Heart left ventricle (tissue), 16 donors: ENCODE measurements around the gene MANEAL. TPM values are rescaled to one million over a fixed set of nuclear protein-coding genes. Genes with fewer than 3 reads are reported as not detected.

Experiments
- ATAC-seq, 4 donors: fragments of 200-7000 bp; cut with Tn5 transposase; one replicate each; pipeline ENCODE4 v1.9.1; 2020 to 2022; ENCODE audit warnings: moderate library complexity in 4 of 4, mild to moderate bottlenecking in 3 of 4, moderate number of reproducible peaks in 1 of 4
- DNase-seq, 5 donors: peaks; one replicate each; pipeline ENCODE4 v3.0.0-alpha.2; 2020
- H3K27ac ChIP-seq, 12 donors: fragments of 200-600 bp; sonication (generic) in 4 of 12; one replicate each; pipeline versions ENCODE4 v1.5.0 to v1.8.0; 2016 to 2022; ENCODE audit warnings: mild to moderate bottlenecking in 2 of 12
- H3K27me3 ChIP-seq, 9 donors: fragments of 200-600 bp; sonication (generic) in 2 of 9; one replicate each; pipeline versions ENCODE4 v1.5.1 to v1.8.0; 2016 to 2022; ENCODE audit warnings: mild to moderate bottlenecking in 3 of 9
- H3K36me3 ChIP-seq, 9 donors: fragments of 200-600 bp; sonication (generic) in 2 of 9; one replicate each; pipeline versions ENCODE4 v1.5.0 to v1.8.0; 2018 to 2022; ENCODE audit warnings: mild to moderate bottlenecking in 2 of 9
- H3K4me1 ChIP-seq, 12 donors: fragments of 200-600 bp; sonication (generic) in 4 of 12; one replicate each; pipeline versions ENCODE4 v1.5.0 to v1.8.0; 2016 to 2022; ENCODE audit warnings: mild to moderate bottlenecking in 3 of 12
- H3K4me3 ChIP-seq, 12 donors: fragments of 200-600 bp; sonication (generic) in 4 of 12; one replicate each; pipeline versions ENCODE4 v1.5.0 to v1.8.0; 2017 to 2022; ENCODE audit warnings: mild to moderate bottlenecking in 9 of 12, moderate library complexity in 4 of 12
- H3K9me3 ChIP-seq, 12 donors: fragments of 200-600 bp; sonication (generic) in 4 of 12; one replicate each; pipeline versions ENCODE4 v1.5.0 to v1.8.0; 2016 to 2022; ENCODE audit warnings: mild to moderate bottlenecking in 1 of 12
- CTCF ChIP-seq, 12 donors: fragments of 200-600 bp; sonication (generic) in 4 of 12; IDR thresholded peaks; one replicate each; pipeline versions ENCODE4 v1.5.0 to v1.8.0; 2018 to 2022; ENCODE audit warnings: antibody characterized with exemption in 12 of 12, mild to moderate bottlenecking in 5 of 12
- POLR2A ChIP-seq, 2 donors: fragments of 450-650 bp; IDR thresholded peaks; one replicate each; pipeline ENCODE4 v1.6.1; 2017; ENCODE audit warnings: antibody characterized with exemption in 2 of 2, mild to moderate bottlenecking in 2 of 2, moderate library complexity in 2 of 2
- WGBS, 4 donors: extraction: QIAGEN DNeasy Blood & Tissue Kit in 2 of 4; methylation state at CpG; one replicate each; pipeline versions ENCODE4 v1.1.5 to v1.1.7; 2013 to 2018; 5-methylcytosine and 5-hydroxymethylcytosine counted together
- intact Hi-C, 10 donors: fragments of 100-400 bp; cut with DNase I; formaldehyde crosslinking; loops; one replicate each; pipeline versions ENCODE4 v1.11.1 to v1.14.2; 2022
- polyA plus RNA-seq, 2 donors: library from polyadenylated mRNA; stranded (reverse); fragments of 200-250 nt; gene quantifications; one replicate each; pipeline ENCODE4 v1.2.3, GENCODE V29; 2013
- total RNA-seq, 9 donors: library from RNA; depleted of rRNA in 2 of 9; stranded (reverse); fragments of >200 nt in 2 of 9; fragmentation: NEBNext Ultra II Directional in 3 of 9; extraction: Animal tissue kit (Norgen Biotek cat#: 25700) in 3 of 9; gene quantifications; one replicate each; pipeline versions ENCODE4 v1.1.0 to v1.2.4, GENCODE V29; 2016 to 2023
- donor health status: ischemic (EF 13 %, LVEDD 7.1; RV severe dilation, severe dysfunction).
- donor health status: healthy with polysubstance abuse.
- donor health status: DM: no; HTN: yes; CAD: no.
- donor health status: DM: no; HTN: no; CAD: no.
- donor health status: ischemic (EF 25% LVEDD 6.9; RV normal size, moderate dysfunction).
- donor health status: ischemic (EF 25% LVEDD 5.7; RV mildly dilated, moderate dysfunction).
- donor health status: healthy.
- donor health status: DM: yes; HTN: yes; CAD: no.
- donor health status: ischemic (EF 35%, LVEDD 5.7; RV mildly dilated, moderate dysfunction).
- donor health status: nonischemic (EF 11% LVEDD 7.7; RV severe dilation, severe dysfunction).
- donor health status: DM: yes; HTN: yes; CAD: no.
- donor health status: PGD.
- donor health status: ischemic (EF 29% LVEDD 5.4; RV normal size, mild dysfunction).
- donor health status: nonischemic (EF 23%, LVEDD 6.1; RV moderate dilation, normal function).

The MANEAL gene
- total and polyA plus RNA-seq, 11 donors, result 0.53 to 2.9 (median 0.97) TPM

GRCh38 chr1:37797750-37798345 is 4.2 kb downstream of the MANEAL start:
- WGBS, 4 donors, result 75 to 96% (median 86%) methylated on average over 3 of the region's 3 CpGs
- Histone ChIP-seq H3K27ac (no peak overlapping the region), H3K4me3 (no peak overlapping the region), H3K9me3 (no peaks in the 10 kb centered on the region), H3K27me3 (peaks cover 0 to 12% (median 0%) of the 10 kb centered on the region in 9 donors), H3K36me3 (peaks cover 0 to 30% (median 19%) of the 10 kb centered on the region in 9 donors), H3K4me1 (peaks cover 0 to 20% (median 13%) of the 10 kb centered on the region in 12 donors)
- DNase-seq, result no peak
- TF ChIP-seq POLR2A (IDR thresholded peaks at IDR 0.05), result no peak
- TF ChIP-seq CTCF (IDR thresholded peaks at IDR 0.05), result no peak
- intact Hi-C loops, result loop anchor here in 1 of 10 donors (10.0 kb wide), 1 partner anchor 103 kb away; the partner anchor contains the start of gene CDCA8
- no peak for ATAC-seq

GRCh38 chr1:37802439-37802838 is 8.8 kb downstream of the MANEAL start:
- 90 to 100% (median 93%) methylated on average over 1 of the region's 1 CpG for WGBS, 4 donors
- TF ChIP-seq CTCF (IDR thresholded peaks at IDR 0.05) (no peak), POLR2A (IDR thresholded peaks at IDR 0.05) (no peak)
- intact Hi-C loops, result loop anchor here in 4 of 10 donors (10.0 kb wide), 4 partner anchors 52 to 208 kb away; partner anchors contain the start of genes CDCA8 (in 1 of the 4), GNL2 (in 1 of the 4) and MTF1 (in 1 of the 4)
- Histone ChIP-seq H3K36me3 (peaks cover 0 to 69% (median 60%) of the 10 kb centered on the region in 9 donors), H3K27ac (no peak overlapping the region), H3K27me3 (no peaks in the 10 kb centered on the region), H3K4me3 (no peak overlapping the region), H3K4me1 (peaks cover 4 to 16% (median 11%) of the 10 kb centered on the region in 12 donors), H3K9me3 (no peaks in the 10 kb centered on the region)
- no peak for DNase-seq
- ATAC-seq, result no peak

- no peaks in the 10 kb centered on the region for H3K27me3 ChIP-seq
- peaks cover 0 to 52% (median 45%) of the 10 kb centered on the region in 9 donors for H3K36me3 ChIP-seq
- ATAC-seq, result no peak
- peak in 1 of 5 donors; percentile 27 for DNase-seq
- 9 to 13% (median 10%) methylated on average over 9 of the region's 9 CpGs for WGBS, 4 donors
- intact Hi-C loops, result loop anchor here in 8 of 10 donors (5.0 to 10.0 kb wide), 6 partner anchors 48 to 212 kb away; partner anchors contain the start of genes CDCA8 (in 6 of the 8), MTF1 (in 3 of the 8) and GNL2 (in 1 of the 8)
- H3K4me1 ChIP-seq, result peaks cover 8 to 41% (median 28%) of the 10 kb centered on the region in 12 donors
- no peaks in the 10 kb centered on the region for H3K9me3 ChIP-seq
- peak overlapping the region; percentile 72 to 99 (median 91) for H3K4me3 ChIP-seq
- TF ChIP-seq POLR2A (IDR thresholded peaks at IDR 0.05), result no peak
- TF ChIP-seq CTCF (IDR thresholded peaks at IDR 0.05), result no peak
- peak overlapping the region; percentile 90 to 99 (median 96) for H3K27ac ChIP-seq
Measured at GRCh38 chr1:37807220-37807554, 13.5 kb downstream of the MANEAL start.

- WGBS, 4 donors, result 0 to 1% (median 0%) methylated on average over 11 to 95 of the region's 95 CpGs
- H3K4me3 ChIP-seq, result peak within 1 kb of the TSS; percentile 72 to 99 (median 91)
- DNase-seq (peak; percentile 94 to 97 (median 96)), ATAC-seq (peak; percentile 91 to 96 (median 96))
- H3K27ac ChIP-seq, result peak within 1 kb of the TSS; percentile 90 to 99 (median 96)
- TF ChIP-seq POLR2A (IDR thresholded peaks at IDR 0.05) (peak in 1 of 2 donors; percentile 72), CTCF (IDR thresholded peaks at IDR 0.05) (no peak)
- peaks cover 0 to 50% (median 40%) of the 10 kb centered on the region in 9 donors for H3K36me3 ChIP-seq
- no peaks in the 10 kb centered on the region for H3K9me3 ChIP-seq
- peaks cover 8 to 41% (median 28%) of the 10 kb centered on the region in 12 donors for H3K4me1 ChIP-seq
- H3K27me3 ChIP-seq, result no peaks in the 10 kb centered on the region
- intact Hi-C loops, result loop anchor here in 9 of 10 donors (1.0 to 10.0 kb wide), 8 partner anchors 47 to 213 kb away; partner anchors contain the start of genes CDCA8 (in 6 of the 9), MTF1 (in 5 of the 9) and GNL2 (in 1 of the 9)
Measured at GRCh38 chr1:37807555-37808368, 14.1 kb downstream of the MANEAL start, which contains the start of the genes C1orf122 and YRDC. C1orf122 (plus strand) TSS chr1:37807790; CDS start chr1:37808405, 615 bp downstream. YRDC (minus strand) TSS chr1:37808208; CDS start chr1:37808180, 28 bp downstream.
